OCI-LY1 (cell line): ENCODE results near the gene EPGN.

Experiments
- CTCF ChIP-seq: fragments of 200-600 bp; sonication (generic), shearing (Covaris generic); IDR thresholded peaks from 2 replicates; pipeline ENCODE4 v1.5.1; 2017; ENCODE audit warnings: mild to moderate bottlenecking, antibody characterized with exemption, low read length, moderate library complexity, mixed read lengths
- EZH2 ChIP-seq: fragments of 200-600 bp; sonication (generic), shearing (Covaris generic); IDR thresholded peaks from 2 replicates; pipeline ENCODE4 v1.8.0; 2017; ENCODE audit warnings: borderline replicate concordance, mixed run types, mild to moderate bottlenecking, antibody characterized with exemption, low read length, moderate library complexity, mixed read lengths

GRCh38 chr4:74287164-74287563 lies 21.1 kb upstream of the EPGN start:
- TF ChIP-seq CTCF: no peak
- no peak for TF ChIP-seq EZH2
